HCT116 (cell line): ENCODE results near the gene ACSS3. TPM values are rescaled to one million over a fixed set of nuclear protein-coding genes. Genes with fewer than 3 reads are reported as not detected.

Experiments used
- ATAC-seq: fragments of 200-7000 bp; cut with Tn5 transposase; 2 replicates; pipeline ENCODE4 v1.9.1; 2020; ENCODE audit warnings: mild to moderate bottlenecking, moderate library complexity
- BruUV-seq: library from RNA; stranded (reverse); fragments of 400-500 nt; replicated peaks from 2 replicates; lab custom pipeline; 2021; lab: Mats Ljungman, UMichigan
- CTCF ChIA-PET: fragments of 300-600 bp; sonication (Branson Sonifier 250); formaldehyde crosslinking; loops from one replicate; lab custom pipeline; 2021; ENCODE audit warnings: antibody characterized with exemption; lab: Charles Lee
- POLR2A ChIA-PET: fragments of 300-600, 350-600 bp; sonication (Branson Sonifier 250); formaldehyde crosslinking; loops from one replicate; lab custom pipeline; 2021; ENCODE audit warnings: antibody characterized with exemption; lab: Charles Lee
- RAD21 ChIA-PET, 2 experiments: fragments of 300-600 bp; sonication (Branson Sonifier 250); formaldehyde crosslinking; loops; one replicate each; lab custom pipeline; 2023; ENCODE audit warnings: low total read pairs in 2 of 2; ENCODE audit not compliant: uncharacterized antibody in 2 of 2, unreplicated experiment in 2 of 2, low non-redundant PET in 1 of 2; lab: Charles Lee
- DNase-seq: peaks from one replicate; pipeline ENCODE4 v3.0.0-alpha.2; 2010; ENCODE audit warnings: low read depth, low spot score
- H2AFZ ChIP-seq: fragments of 200-600 bp; shearing (Covaris generic), sonication (generic); 2 replicates; pipeline ENCODE4 v1.6.1; 2017; ENCODE audit warnings: low read depth, mixed run types, mixed read lengths, antibody characterized with exemption, low read length; ENCODE audit not compliant: poor library complexity, severe bottlenecking
- H3K27ac ChIP-seq: 2 replicates; pipeline ENCODE4 v1.5.1; 2012; ENCODE audit warnings: low read depth, low read length
- H3K27me3 ChIP-seq: fragments of 200-600 bp; sonication (generic); 2 replicates; pipeline ENCODE4 v1.6.1; 2016; ENCODE audit warnings: mixed run types, low read length, mixed read lengths; ENCODE audit not compliant: insufficient read depth
- H3K36me3 ChIP-seq, 2 experiments: fragments of 200-500 bp in 1 of 2; fragments of 200-600 bp in 1 of 2; sonication (Bioruptor generic) in 1 of 2; sonication (generic) in 1 of 2; 2 replicates each; pipeline versions ENCODE4 v1.5.1 to v1.6.1; 2014 to 2016; ENCODE audit warnings: low read length in 2 of 2, inconsistent platforms in 1 of 2, mixed read lengths in 1 of 2, mixed run types in 1 of 2; ENCODE audit not compliant: insufficient read depth in 2 of 2, control insufficient read depth in 1 of 2
- H3K4me1 ChIP-seq, 2 experiments: fragments of 200-600 bp in 1 of 2; sonication (generic) in 1 of 2; 2 replicates each; pipeline versions ENCODE4 v1.5.1 to v1.6.1; 2012 to 2017; ENCODE audit warnings: low read length in 2 of 2, inconsistent platforms in 1 of 2, mild to moderate bottlenecking in 1 of 2, mixed read lengths in 1 of 2, mixed run types in 1 of 2, moderate library complexity in 1 of 2; ENCODE audit not compliant: insufficient read depth in 2 of 2, control insufficient read depth in 1 of 2
- H3K4me2 ChIP-seq: fragments of 200-600 bp; sonication (generic); 2 replicates; pipeline ENCODE4 v1.6.1; 2017; ENCODE audit warnings: mixed run types, low read length, mixed read lengths
- H3K4me3 ChIP-seq, 2 experiments: fragments of 200-600 bp in 1 of 2; sonication (generic) in 1 of 2; replicated peaks in 1 of 2; 2 replicates each; pipeline ENCODE4 v1.5.1; 2011 to 2016; ENCODE audit warnings: low read length in 2 of 2, control low read depth in 1 of 2, low read depth in 1 of 2, mild to moderate bottlenecking in 1 of 2, mixed read lengths in 1 of 2, mixed run types in 1 of 2
- H3K79me2 ChIP-seq: fragments of 200-600 bp; sonication (generic); 2 replicates; pipeline ENCODE4 v1.6.1; 2017; ENCODE audit warnings: mild to moderate bottlenecking, mixed run types, low read length, moderate library complexity, mixed read lengths; ENCODE audit not compliant: insufficient read depth
- H3K9ac ChIP-seq: fragments of 200-600 bp; sonication (generic); 2 replicates; pipeline ENCODE4 v1.6.1; 2016; ENCODE audit warnings: low read length, mixed read lengths
- H3K9me2 ChIP-seq: fragments of 200-600 bp; sonication (generic), shearing (Covaris generic); 2 replicates; pipeline ENCODE4 v1.6.1; 2017; ENCODE audit warnings: mixed run types, mild to moderate bottlenecking, moderate library complexity; ENCODE audit not compliant: insufficient read depth
- H3K9me3 ChIP-seq, 2 experiments: fragments of 200-500 bp in 1 of 2; fragments of 200-600 bp in 1 of 2; sonication (Bioruptor generic) in 1 of 2; sonication (generic) in 1 of 2; 2 replicates each; pipeline ENCODE4 v1.6.1; 2014 to 2017; ENCODE audit warnings: low read length in 2 of 2, mixed read lengths in 2 of 2, inconsistent platforms in 1 of 2, low read depth in 1 of 2, mild to moderate bottlenecking in 1 of 2, mixed run types in 1 of 2, moderate library complexity in 1 of 2; ENCODE audit not compliant: control insufficient read depth in 1 of 2, insufficient read depth in 1 of 2
- H4K20me1 ChIP-seq: fragments of 200-600 bp; sonication (generic), shearing (Covaris generic); 2 replicates; pipeline ENCODE4 v1.6.1; 2017; ENCODE audit warnings: mixed run types, mild to moderate bottlenecking, moderate library complexity; ENCODE audit not compliant: insufficient read depth
- ATF3 ChIP-seq: IDR thresholded peaks from 2 replicates; pipeline ENCODE4 v1.6.1; 2012
- CBX3 ChIP-seq: IDR thresholded peaks from 2 replicates; pipeline ENCODE4 v1.6.1; 2012; ENCODE audit warnings: low read depth
- CEBPB ChIP-seq: IDR thresholded peaks from 2 replicates; pipeline ENCODE4 v1.6.1; 2012; ENCODE audit warnings: low read depth
- CTCF ChIP-seq, 3 experiments: fragments of 200-600 bp in 1 of 3; sonication (generic) in 1 of 3; IDR thresholded peaks in 2 of 3; conservative IDR thresholded peaks in 1 of 3; 2 replicates each; pipeline ENCODE4 v1.5.1; 2012 to 2017; ENCODE audit warnings: low read depth in 2 of 3, low read length in 2 of 3, antibody characterized with exemption in 1 of 3, borderline replicate concordance in 1 of 3, control low read depth in 1 of 3, mild to moderate bottlenecking in 1 of 3, mixed read lengths in 1 of 3, mixed run types in 1 of 3, moderate library complexity in 1 of 3; ENCODE audit not compliant: insufficient read depth in 1 of 3
- EGR1 ChIP-seq: IDR thresholded peaks from 2 replicates; pipeline ENCODE4 v1.6.1; 2012; ENCODE audit warnings: low read depth
- ELF1 ChIP-seq: IDR thresholded peaks from 2 replicates; pipeline ENCODE4 v1.6.1; 2012; ENCODE audit warnings: low read depth, borderline replicate concordance
- FOSL1 ChIP-seq: IDR thresholded peaks from 2 replicates; pipeline ENCODE4 v1.6.1; 2012; ENCODE audit warnings: low read depth
- JUND ChIP-seq: IDR thresholded peaks from 2 replicates; pipeline ENCODE4 v1.6.1; 2012
- MAX ChIP-seq: IDR thresholded peaks from 2 replicates; pipeline ENCODE4 v1.6.1; 2012
- POLR2A ChIP-seq: IDR thresholded peaks from 2 replicates; pipeline ENCODE4 v1.7.0; 2011; ENCODE audit warnings: borderline replicate concordance; ENCODE audit not compliant: insufficient read depth, insufficient read length; ENCODE audit errors: extremely low read depth
- POLR2AphosphoS5 ChIP-seq: IDR thresholded peaks from 2 replicates; pipeline ENCODE4 v1.6.1; 2011; ENCODE audit warnings: mild to moderate bottlenecking, low read depth, low read length, moderate library complexity
- REST ChIP-seq: IDR thresholded peaks from 2 replicates; pipeline ENCODE4 v1.6.1; 2012; ENCODE audit warnings: low read depth
- SP1 ChIP-seq: IDR thresholded peaks from 2 replicates; pipeline ENCODE4 v1.6.1; 2012; ENCODE audit warnings: low read depth
- SRF ChIP-seq: IDR thresholded peaks from 2 replicates; pipeline ENCODE4 v1.6.1; 2012; ENCODE audit warnings: low read depth
- TCF7L2 ChIP-seq: IDR thresholded peaks from 2 replicates; pipeline ENCODE4 v1.7.0; 2011; ENCODE audit warnings: borderline replicate concordance, inconsistent platforms; ENCODE audit not compliant: insufficient read depth, insufficient read length; ENCODE audit errors: extremely low read depth
- YY1 ChIP-seq: IDR thresholded peaks from 2 replicates; pipeline ENCODE4 v1.6.1; 2011; ENCODE audit warnings: low read length, low read depth, moderate library complexity, mild to moderate bottlenecking; ENCODE audit not compliant: insufficient replicate concordance; ENCODE audit errors: extremely low read depth
- ZFX ChIP-seq: fragments of 450-650 bp; IDR thresholded peaks from 2 replicates; pipeline ENCODE4 v1.6.1; 2017
- intact Hi-C: fragments of 100-400 bp; cut with micrococcal nuclease; formaldehyde crosslinking; loops from 2 replicates; pipeline ENCODE4 v1.10.0; 2022
- total RNA-seq: library from RNA; stranded (reverse); gene quantifications from one replicate; pipeline ENCODE4 v1.2.1, GENCODE V29; 2021; ENCODE audit not compliant: unreplicated experiment

ACSS3 gene
- total RNA-seq, 1 experiment from 2014 or later: 0.30 TPM

GRCh38 chr12:81089412-81089811, 11.5 kb downstream of the ACSS3 start:
- no peaks in the 10 kb centered on the region for H3K79me2 ChIP-seq
- RAD21 ChIA-PET: no interaction called here
- no peak overlapping the region for H3K4me3 ChIP-seq
- no peaks in the 10 kb centered on the region for H3K9me3 ChIP-seq
- CTCF ChIA-PET: no interaction called here
- no peak overlapping the region for H3K27ac ChIP-seq
- H4K20me1 ChIP-seq: no peaks in the 10 kb centered on the region
- H3K9me2 ChIP-seq: no peaks in the 10 kb centered on the region
- TF ChIP-seq POLR2A (no peak), FOSL1 (no peak), TCF7L2 (no peak), JUND (no peak), YY1 (no peak)
- POLR2A ChIA-PET: no interaction called here
- H3K27me3 ChIP-seq: no peaks in the 10 kb centered on the region
- no peaks in the 10 kb centered on the region for H3K36me3 ChIP-seq
- DNase-seq (no peak), ATAC-seq (no peak)
- BruUV-seq: no TSS peak
- H3K4me2 ChIP-seq: no peak overlapping the region
- H3K9ac ChIP-seq: no peak overlapping the region
- intact Hi-C loops: no loop called here
- H2AFZ ChIP-seq: no peak overlapping the region
- no peaks in the 10 kb centered on the region for H3K4me1 ChIP-seq

- no peak overlapping the region for H2AFZ ChIP-seq
- RAD21 ChIA-PET: no interaction called here
- H3K9me2 ChIP-seq: no peaks in the 10 kb centered on the region
- no TSS peak for BruUV-seq
- H3K27me3 ChIP-seq: 0 out of 2 replicates have a peak, but pooled peaks cover 3% of the 10 kb centered on the region
- H3K79me2 ChIP-seq: no peaks in the 10 kb centered on the region
- H3K4me1 ChIP-seq: no peaks in the 10 kb centered on the region
- no peak overlapping the region for H3K27ac ChIP-seq
- no peak overlapping the region for H3K9ac ChIP-seq
- H4K20me1 ChIP-seq: no peaks in the 10 kb centered on the region
- POLR2A ChIA-PET: no interaction called here
- CTCF ChIA-PET: no interaction called here
- no peaks in the 10 kb centered on the region for H3K36me3 ChIP-seq
- no peak overlapping the region for H3K4me3 ChIP-seq
- intact Hi-C loops: no loop called here
- H3K9me3 ChIP-seq: no peaks in the 10 kb centered on the region
- DNase-seq (no peak), ATAC-seq (no peak)
- H3K4me2 ChIP-seq: no peak overlapping the region
- TF ChIP-seq ATF3 (no peak), SP1 (no peak), YY1 (no peak), EGR1 (no peak), MAX (no peak), JUND (no peak), POLR2AphosphoS5 (no peak), ZFX (no peak), SRF (no peak), ELF1 (no peak), CTCF (IDR thresholded peaks at IDR 0.05 in 2 of 3, conservative IDR thresholded peaks at IDR 0.05 in 1 of 3; ENCODE audit: borderline replicate concordance in 1 of 3, insufficient read depth in 1 of 3, low read depth in 2 of 3, low read length in 2 of 3) (no peak), REST (no peak), CEBPB (no peak), CBX3 (no peak)
Observed at GRCh38 chr12:81092053-81092452, 14.2 kb downstream of the ACSS3 start.
